ENCODE results near the gene RBCK1. TPM values are rescaled to one million over a fixed set of nuclear protein-coding genes. Genes with fewer than 3 reads are reported as not detected.

The RBCK1 gene
- polyA plus RNA-seq, 1 donor from 2014 or later = 38.4 TPM

DNA sequence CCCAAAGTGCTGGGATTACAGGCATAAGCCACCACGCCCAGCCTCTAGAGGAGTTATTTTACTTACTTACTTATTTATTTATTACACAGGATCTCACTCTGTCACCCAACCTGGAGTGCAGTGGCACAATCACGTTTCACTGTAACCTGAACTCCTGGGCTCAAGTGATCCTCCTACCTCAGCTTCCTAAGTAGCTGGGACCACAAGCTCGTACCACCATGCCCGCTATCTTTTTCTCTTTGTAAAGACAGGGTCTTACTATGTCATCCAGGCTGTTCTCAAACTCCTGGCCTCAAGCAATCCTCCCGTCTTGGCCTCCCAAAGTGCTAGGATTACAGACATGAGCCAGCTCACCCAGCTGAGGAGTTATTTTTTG, 29.1 kb upstream of the RBCK1 start:
- H3K4me2 ChIP-seq (ENCODE audit: low read length) = no peak overlapping the region
- no peak overlapping the region for H3K4me3 ChIP-seq (ENCODE audit: low read length)
- no peaks in the 10 kb centered on the region for H3F3A ChIP-seq (ENCODE audit: insufficient read depth, low read length, poor library complexity, severe bottlenecking)
- H3K36me3 ChIP-seq (ENCODE audit: insufficient read depth, low read length) = no peaks in the 10 kb centered on the region
- H3K9me3 ChIP-seq (ENCODE audit: low read length) = no peaks in the 10 kb centered on the region
- no peak overlapping the region for H3K9ac ChIP-seq (ENCODE audit: low read length)
- H3K79me2 ChIP-seq (replicated peaks; ENCODE audit: insufficient read depth, low read length) = no peaks in the 10 kb centered on the region
- H3K27ac ChIP-seq (ENCODE audit: low read length) = no peak overlapping the region
- H3K9me2 ChIP-seq (ENCODE audit: insufficient read depth, low read length) = no peaks in the 10 kb centered on the region
- H3K27me3 ChIP-seq (ENCODE audit: insufficient read depth, low read depth, low read length) = peaks cover 18% of the 10 kb centered on the region
- no peak overlapping the region for H2AFZ ChIP-seq (ENCODE audit: low read depth, low read length)
- H4K20me1 ChIP-seq (ENCODE audit: insufficient read depth) = no peaks in the 10 kb centered on the region
- TF ChIP-seq POLR2AphosphoS5 (IDR thresholded peaks at IDR 0.05) (no peak), SMC3 (conservative IDR thresholded peaks at IDR 0.05; ENCODE audit: poor library complexity) (no peak), EZH2 (IDR thresholded peaks at IDR 0.05; ENCODE audit: borderline replicate concordance, insufficient read depth, low read length, poor library complexity, severe bottlenecking) (no peak), TAF1 (IDR thresholded peaks at IDR 0.05; ENCODE audit: low read depth) (no peak), RAD21 (conservative IDR thresholded peaks at IDR 0.05) (no peak), EP300 (conservative IDR thresholded peaks at IDR 0.05; ENCODE audit: poor library complexity, severe bottlenecking) (no peak), MXI1 (conservative IDR thresholded peaks at IDR 0.05; ENCODE audit: poor library complexity, severe bottlenecking) (no peak)
- TF ChIP-seq, protein P1, sequence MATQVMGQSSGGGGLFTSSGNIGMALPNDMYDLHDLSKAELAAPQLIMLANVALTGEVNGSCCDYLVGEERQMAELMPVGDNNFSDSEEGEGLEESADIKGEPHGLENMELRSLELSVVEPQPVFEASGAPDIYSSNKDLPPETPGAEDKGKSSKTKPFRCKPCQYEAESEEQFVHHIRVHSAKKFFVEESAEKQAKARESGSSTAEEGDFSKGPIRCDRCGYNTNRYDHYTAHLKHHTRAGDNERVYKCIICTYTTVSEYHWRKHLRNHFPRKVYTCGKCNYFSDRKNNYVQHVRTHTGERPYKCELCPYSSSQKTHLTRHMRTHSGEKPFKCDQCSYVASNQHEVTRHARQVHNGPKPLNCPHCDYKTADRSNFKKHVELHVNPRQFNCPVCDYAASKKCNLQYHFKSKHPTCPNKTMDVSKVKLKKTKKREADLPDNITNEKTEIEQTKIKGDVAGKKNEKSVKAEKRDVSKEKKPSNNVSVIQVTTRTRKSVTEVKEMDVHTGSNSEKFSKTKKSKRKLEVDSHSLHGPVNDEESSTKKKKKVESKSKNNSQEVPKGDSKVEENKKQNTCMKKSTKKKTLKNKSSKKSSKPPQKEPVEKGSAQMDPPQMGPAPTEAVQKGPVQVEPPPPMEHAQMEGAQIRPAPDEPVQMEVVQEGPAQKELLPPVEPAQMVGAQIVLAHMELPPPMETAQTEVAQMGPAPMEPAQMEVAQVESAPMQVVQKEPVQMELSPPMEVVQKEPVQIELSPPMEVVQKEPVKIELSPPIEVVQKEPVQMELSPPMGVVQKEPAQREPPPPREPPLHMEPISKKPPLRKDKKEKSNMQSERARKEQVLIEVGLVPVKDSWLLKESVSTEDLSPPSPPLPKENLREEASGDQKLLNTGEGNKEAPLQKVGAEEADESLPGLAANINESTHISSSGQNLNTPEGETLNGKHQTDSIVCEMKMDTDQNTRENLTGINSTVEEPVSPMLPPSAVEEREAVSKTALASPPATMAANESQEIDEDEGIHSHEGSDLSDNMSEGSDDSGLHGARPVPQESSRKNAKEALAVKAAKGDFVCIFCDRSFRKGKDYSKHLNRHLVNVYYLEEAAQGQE (IDR thresholded peaks at IDR 0.05; ENCODE audit: borderline replicate concordance) = no peak
- TF ChIP-seq, protein P2, sequence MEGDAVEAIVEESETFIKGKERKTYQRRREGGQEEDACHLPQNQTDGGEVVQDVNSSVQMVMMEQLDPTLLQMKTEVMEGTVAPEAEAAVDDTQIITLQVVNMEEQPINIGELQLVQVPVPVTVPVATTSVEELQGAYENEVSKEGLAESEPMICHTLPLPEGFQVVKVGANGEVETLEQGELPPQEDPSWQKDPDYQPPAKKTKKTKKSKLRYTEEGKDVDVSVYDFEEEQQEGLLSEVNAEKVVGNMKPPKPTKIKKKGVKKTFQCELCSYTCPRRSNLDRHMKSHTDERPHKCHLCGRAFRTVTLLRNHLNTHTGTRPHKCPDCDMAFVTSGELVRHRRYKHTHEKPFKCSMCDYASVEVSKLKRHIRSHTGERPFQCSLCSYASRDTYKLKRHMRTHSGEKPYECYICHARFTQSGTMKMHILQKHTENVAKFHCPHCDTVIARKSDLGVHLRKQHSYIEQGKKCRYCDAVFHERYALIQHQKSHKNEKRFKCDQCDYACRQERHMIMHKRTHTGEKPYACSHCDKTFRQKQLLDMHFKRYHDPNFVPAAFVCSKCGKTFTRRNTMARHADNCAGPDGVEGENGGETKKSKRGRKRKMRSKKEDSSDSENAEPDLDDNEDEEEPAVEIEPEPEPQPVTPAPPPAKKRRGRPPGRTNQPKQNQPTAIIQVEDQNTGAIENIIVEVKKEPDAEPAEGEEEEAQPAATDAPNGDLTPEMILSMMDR (IDR thresholded peaks at IDR 0.05; ENCODE audit: poor library complexity, severe bottlenecking) = no peak

DNA sequence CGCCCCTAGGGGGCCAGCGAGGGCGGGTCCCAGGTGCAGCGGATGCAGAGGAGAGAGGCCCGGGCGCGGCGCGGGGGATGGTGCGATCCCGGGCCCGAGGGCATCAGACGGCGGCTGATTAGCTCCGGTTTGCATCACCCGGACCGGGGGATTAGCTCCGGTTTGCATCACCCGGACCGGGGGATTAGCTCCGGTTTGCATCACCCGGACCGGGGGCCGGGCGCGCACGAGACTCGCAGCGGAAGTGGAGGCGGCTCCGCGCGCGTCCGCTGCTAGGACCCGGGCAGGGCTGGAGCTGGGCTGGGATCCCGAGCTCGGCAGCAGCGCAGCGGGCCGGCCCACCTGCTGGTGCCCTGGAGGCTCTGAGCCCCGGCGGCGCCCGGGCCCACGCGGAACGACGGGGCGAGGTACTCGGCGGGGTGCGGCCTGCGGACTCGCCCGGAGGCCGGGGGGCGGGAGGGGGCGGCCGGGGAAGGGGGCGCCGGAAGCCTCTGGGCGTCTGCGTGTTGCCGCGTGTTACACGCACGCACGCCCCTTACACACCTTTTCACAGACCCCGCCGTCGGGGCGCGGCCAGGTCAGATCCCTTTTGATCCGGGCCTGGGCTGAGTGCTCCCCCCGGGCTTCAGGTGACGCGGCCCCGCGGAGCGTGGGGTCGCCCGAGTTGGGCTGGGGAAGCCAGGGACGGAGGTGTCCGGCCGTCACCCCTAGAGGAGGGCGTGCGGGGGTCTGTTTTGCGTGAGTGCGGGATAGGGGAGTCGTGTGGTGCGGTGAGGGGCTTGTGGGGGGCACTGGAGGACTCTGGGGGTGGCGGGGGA, 27.1 kb upstream of the RBCK1 start:
- peak overlapping the region; percentile 55 for H3K9ac ChIP-seq (ENCODE audit: low read length)
- H3K9me3 ChIP-seq (ENCODE audit: low read length) = no peaks in the 10 kb centered on the region
- no peaks in the 10 kb centered on the region for H3K79me2 ChIP-seq (replicated peaks; ENCODE audit: insufficient read depth, low read length)
- no peaks in the 10 kb centered on the region for H3K9me2 ChIP-seq (ENCODE audit: insufficient read depth, low read length)
- H3K4me2 ChIP-seq (ENCODE audit: low read length) = no peak overlapping the region
- no peak overlapping the region for H3K27ac ChIP-seq (ENCODE audit: low read length)
- H3F3A ChIP-seq (ENCODE audit: insufficient read depth, low read length, poor library complexity, severe bottlenecking) = no peaks in the 10 kb centered on the region
- peaks cover 18% of the 10 kb centered on the region for H3K27me3 ChIP-seq (ENCODE audit: insufficient read depth, low read depth, low read length)
- H2AFZ ChIP-seq (ENCODE audit: low read depth, low read length) = no peak overlapping the region
- peak overlapping the region; percentile 66 for H3K4me3 ChIP-seq (ENCODE audit: low read length)
- no peaks in the 10 kb centered on the region for H4K20me1 ChIP-seq (ENCODE audit: insufficient read depth)
- H3K36me3 ChIP-seq (ENCODE audit: insufficient read depth, low read length) = no peaks in the 10 kb centered on the region
- TF ChIP-seq SMC3 (conservative IDR thresholded peaks at IDR 0.05; ENCODE audit: poor library complexity) = no peak
- no peak for TF ChIP-seq EP300 (conservative IDR thresholded peaks at IDR 0.05; ENCODE audit: poor library complexity, severe bottlenecking)
- TF ChIP-seq, protein P2 (IDR thresholded peaks at IDR 0.05; ENCODE audit: poor library complexity, severe bottlenecking) = peak; percentile 10
- TF ChIP-seq EZH2 (IDR thresholded peaks at IDR 0.05; ENCODE audit: borderline replicate concordance, insufficient read depth, low read length, poor library complexity, severe bottlenecking) = no peak
- TF ChIP-seq RAD21 (conservative IDR thresholded peaks at IDR 0.05) = no peak
- TF ChIP-seq, protein P1 (IDR thresholded peaks at IDR 0.05; ENCODE audit: borderline replicate concordance) = no peak
- no peak for TF ChIP-seq TAF1 (IDR thresholded peaks at IDR 0.05; ENCODE audit: low read depth)
- peak; percentile 22 for TF ChIP-seq POLR2AphosphoS5 (IDR thresholded peaks at IDR 0.05)
- TF ChIP-seq MXI1 (conservative IDR thresholded peaks at IDR 0.05; ENCODE audit: poor library complexity, severe bottlenecking) = peak; percentile 35

Data from neural cell (in vitro differentiated cells).